GM19240 (cell line): ENCODE data around the gene DAAM1.

Experiments used
- DNase-seq: peaks from one replicate; pipeline ENCODE4 v3.0.0; 2011; ENCODE audit warnings: low spot score; ENCODE audit not compliant: insufficient read length

Gene DAAM1

DNA sequence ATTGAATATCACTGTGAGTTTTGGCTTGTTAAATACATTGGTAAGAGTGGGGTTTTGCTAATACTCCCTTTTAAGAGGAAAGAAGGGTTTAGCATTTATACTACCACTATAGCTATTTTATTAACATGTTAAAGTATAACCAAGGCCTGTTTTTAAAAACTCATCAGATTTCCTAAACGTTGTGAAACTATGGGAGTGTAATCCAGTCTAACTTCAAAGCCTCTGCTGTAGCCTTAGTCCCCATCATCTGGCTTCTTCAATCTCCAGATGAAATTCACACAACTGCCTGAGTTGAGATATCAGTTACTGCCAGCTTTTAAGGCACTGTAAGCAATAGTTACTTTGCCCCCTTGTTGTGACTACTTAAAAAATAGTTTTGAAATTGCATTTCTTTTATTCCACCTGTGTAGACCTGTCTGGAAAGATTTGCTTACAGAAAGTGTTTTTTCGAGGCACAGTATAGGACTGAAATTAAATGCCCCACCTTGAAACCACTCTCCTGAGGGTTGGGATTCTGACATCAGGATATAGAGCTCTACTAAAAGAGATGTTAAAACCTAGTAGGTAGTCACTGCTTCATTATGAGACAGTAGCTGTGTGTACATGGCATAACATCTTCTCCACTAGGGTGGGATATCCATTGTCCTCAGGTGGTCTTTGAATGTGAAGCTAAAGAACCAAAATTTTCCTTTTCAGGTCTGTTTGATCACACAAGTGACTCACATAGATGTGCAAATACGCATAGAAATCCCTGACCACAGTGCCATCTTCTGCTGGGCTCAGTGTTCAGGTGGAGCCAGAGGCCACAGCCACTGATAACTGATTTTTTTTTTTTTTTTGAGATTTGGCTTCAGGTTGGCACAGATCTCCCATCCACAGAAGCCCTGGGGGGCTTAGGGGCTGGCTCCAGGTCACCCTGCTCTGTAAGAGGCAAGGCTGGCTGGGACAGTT, 125.5 kb downstream of the DAAM1 start:
- DNase-seq = no peak

DNA sequence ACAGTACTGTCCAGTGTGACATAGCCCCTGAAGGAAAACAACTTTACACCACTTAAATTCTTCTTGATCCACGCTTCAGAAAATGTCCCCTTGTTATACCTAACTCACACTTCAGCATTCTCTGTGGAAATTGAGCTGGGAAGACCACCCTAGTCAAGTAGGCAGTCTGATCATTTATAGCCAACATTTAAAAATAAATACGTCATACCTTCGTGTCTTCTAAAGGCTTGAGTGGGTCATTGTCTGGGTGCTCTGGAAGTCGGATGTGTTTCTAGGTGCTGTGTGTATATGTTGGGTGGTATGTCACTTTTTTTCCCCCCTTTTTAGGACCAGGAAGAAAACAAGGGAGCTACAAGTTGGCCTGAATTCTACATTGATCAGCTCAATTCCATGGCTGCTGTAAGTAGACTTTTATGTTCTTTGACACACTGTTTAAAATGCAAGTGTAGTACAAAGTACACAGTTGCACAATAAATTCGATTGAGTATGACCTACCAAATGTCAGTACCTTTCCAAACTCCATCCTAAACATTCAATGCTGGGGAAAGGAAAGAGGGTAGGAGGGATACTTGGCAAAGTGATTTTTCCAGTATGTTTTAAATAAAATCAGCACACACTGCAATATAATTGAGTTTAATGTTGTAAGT, 126.6 kb downstream of the DAAM1 start:
- DNase-seq = no peak

DNA sequence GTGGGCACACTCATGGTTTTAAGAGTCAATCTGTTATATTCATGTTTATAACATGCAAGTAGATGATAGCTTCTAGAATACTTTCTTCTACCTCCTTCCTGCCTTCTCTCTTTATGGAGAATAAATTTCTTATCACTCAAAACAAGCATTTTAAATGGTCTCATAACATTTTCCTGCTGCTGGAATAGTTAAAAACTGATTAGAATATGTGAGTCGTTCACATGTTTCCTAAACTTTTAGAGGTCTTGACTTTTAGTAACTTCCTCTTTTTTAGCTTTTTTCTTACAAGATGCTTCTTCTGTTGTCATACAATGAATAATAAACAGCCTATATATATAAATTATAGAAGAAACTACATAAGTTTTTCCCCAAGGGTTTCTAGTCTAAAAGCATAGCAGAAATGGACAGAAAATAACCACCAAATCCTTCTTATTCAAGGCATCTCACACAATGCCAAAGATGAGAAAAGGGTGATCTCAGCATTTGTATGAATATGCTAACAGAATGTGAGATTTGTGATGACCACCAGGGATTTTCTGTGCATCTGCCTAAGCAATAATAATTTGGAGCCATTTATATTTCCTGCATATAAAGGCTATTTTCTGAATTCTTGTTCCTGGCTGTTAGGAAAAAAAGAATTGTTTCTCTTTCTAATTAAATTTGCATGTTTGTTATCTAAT, 127.8 kb downstream of the DAAM1 start:
- no peak for DNase-seq

GRCh38 chr14:59317346-59317745, 128.9 kb downstream of the DAAM1 start:
- no peak for DNase-seq

DNA sequence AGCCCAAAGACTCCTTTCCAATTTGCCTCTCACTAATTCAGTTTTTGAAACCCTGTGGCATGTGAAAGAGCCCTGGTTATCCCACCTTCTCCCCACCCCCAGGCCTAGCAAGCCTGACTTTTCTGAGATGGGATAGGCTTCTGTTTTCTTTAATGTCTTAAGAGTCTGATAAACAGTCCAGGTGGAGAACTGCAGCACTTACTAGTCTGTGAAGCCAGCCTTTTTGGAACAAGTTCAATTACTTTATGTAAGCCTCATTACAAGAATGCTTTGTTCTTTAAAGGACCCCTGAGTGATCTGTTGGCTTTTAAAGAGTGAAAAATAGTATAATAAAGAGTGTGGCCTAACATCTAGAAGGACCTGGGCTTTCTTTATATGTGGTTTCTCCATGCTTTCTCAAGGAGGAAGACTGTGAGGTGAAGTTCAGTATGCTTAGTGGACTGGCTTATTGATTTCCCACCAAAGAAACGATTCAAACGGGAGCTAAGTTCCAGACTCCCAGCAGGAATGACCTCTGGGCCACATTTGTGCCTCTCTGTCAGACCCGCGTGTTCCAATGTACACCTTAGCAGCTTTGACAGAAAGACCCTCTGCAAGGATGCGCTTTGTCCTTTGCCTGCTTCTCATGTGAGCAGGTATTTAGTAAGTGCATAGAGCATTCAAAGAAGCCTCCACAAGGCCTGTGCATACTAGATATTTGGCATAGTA, 129.5 kb downstream of the DAAM1 start:
- no peak for DNase-seq

DNA sequence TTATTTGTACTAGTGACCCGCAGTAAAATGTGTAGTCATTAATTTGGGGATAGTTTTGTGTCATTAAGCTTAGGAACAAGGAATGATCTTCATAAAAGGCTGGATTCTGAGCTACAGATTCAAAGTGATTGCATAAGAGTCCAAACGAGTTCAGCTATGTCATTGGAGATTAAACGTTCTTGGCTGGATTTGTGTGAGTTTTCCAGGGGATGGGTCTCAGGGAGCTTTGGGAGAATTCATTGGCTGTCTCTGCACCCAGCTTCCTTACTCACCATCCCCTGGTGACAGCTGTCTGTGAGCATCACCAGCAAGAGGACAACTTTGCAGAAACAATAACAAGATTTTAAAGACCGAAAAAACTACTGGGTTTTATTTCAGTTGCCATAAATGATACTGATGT, 130.4 kb downstream of the DAAM1 start:
- no peak for DNase-seq

GRCh38 chr14:59320361-59320760, 131.9 kb downstream of the DAAM1 start:
- DNase-seq = no peak

GRCh38 chr14:59320763-59321625, 132.5 kb downstream of the DAAM1 start:
- DNase-seq = no peak

- no peak for DNase-seq
Observed at GRCh38 chr14:59321626-59321949, 133.1 kb downstream of the DAAM1 start.

GRCh38 chr14:59325906-59326305, 137.4 kb downstream of the DAAM1 start:
- DNase-seq = no peak

DNA sequence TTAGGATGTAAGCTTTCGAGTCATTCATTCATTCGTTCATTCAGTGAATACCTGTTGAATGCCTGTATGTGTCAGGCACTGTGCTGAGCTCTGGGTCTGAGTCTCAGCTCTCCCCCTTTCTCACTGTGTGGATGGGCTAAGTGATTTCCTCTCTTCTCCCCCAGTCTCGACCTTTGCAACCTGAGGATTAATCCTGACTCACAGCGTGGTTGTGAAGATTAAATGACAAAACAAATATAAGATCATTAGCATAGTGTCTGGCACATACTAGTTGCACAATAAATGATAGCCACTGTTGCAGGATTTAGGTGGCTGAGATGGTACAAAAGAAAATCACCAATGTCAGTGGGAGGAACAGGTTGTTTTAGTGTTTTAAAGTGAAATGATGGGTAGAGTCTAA, 140.0 kb downstream of the DAAM1 start:
- no peak for DNase-seq

DNA sequence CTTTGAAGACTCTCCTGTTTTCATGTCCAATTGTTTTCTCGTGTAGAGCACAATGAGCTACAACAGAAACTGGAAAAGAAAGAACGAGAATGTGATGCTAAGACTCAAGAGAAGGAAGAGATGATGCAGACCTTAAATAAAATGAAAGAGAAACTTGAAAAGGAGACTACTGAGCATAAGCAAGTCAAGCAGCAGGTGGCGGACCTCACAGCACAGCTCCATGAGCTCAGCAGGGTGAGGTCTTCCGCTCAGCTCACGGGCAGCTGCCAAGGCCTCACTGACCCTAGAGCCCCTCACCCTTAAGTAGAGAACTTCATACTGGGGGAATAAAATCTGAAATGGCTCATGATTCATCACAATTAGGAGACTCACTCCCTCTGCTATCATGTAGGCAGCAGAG, 142.0 kb downstream of the DAAM1 start:
- peak; percentile 2 for DNase-seq

DNA sequence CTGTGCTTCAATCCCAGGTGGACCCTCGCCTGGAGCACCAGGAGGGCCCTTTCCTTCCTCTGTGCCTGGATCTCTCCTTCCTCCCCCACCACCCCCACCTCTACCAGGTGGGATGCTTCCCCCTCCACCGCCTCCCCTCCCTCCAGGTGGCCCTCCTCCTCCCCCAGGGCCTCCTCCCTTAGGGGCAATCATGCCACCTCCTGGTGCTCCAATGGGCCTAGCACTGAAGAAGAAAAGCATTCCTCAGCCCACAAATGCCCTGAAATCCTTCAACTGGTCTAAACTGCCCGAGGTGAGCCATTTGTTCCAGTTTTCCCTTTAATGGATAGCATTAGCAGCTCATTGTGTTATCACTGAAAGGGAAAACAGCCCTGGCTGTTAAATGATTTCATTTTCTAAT, 142.8 kb downstream of the DAAM1 start:
- DNase-seq = no peak

DNA sequence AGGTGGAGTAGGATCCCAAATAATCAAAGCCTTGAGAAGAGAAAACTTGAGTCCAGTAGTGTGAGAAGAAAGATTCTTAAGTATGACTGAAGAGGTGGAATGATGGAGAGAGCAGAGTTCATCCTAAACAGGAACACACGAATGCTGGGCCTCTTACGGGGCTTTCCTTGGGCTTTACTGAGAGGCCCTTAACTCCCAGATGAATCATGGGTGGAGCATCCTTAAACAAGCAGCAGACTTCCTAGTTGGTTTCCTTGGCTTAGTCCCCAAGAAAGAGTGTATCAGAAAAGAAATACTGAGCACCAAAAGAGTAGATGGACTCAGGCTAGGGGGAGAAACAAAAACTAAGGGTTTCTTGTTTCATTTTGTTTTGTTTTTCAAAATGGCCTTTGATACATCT, 144.3 kb downstream of the DAAM1 start:
- no peak for DNase-seq

- DNase-seq = no peak
Observed at GRCh38 chr14:59333235-59333634, 144.8 kb downstream of the DAAM1 start.

- no peak for DNase-seq
Observed at GRCh38 chr14:59333668-59334067, 145.2 kb downstream of the DAAM1 start.

GRCh38 chr14:59334253-59334652, 145.8 kb downstream of the DAAM1 start:
- no peak for DNase-seq

- no peak for DNase-seq
Observed at GRCh38 chr14:59336098-59336497, 147.6 kb downstream of the DAAM1 start.

GRCh38 chr14:59336706-59337105, 148.2 kb downstream of the DAAM1 start:
- DNase-seq = no peak

GRCh38 chr14:59337141-59337611, 148.7 kb downstream of the DAAM1 start:
- no peak for DNase-seq

DNA sequence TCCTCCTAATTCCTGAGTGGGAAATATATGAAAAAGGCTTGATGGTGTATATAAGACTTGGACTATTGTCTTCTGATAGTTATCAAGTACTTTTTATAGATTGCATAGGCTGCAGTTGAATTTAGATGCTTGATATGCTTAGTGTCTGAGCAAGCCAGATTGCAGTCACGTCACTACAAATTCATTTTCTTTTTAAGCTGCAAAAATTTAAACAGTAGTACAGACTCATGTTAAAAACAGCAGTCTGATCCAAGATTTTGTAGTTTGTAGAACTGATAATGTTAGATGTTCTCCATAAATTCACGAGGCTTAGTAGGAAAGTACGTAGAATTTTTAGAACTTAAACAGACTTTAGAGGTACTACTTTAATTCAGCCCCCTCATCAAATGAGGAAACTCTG, 150.3 kb downstream of the DAAM1 start:
- DNase-seq = no peak
